CD4-positive, alpha-beta T cell (primary cell): Measurements from ENCODE around the gene PAX2. TPM values are rescaled to one million over a fixed set of nuclear protein-coding genes. Genes with fewer than 3 reads are reported as not detected.

Source experiments
- ATAC-seq: fragments of 200-7000 bp; cut with Tn5 transposase; one replicate; pipeline ENCODE4 v1.10.0; 2022; ENCODE audit warnings: mild to moderate bottlenecking; ENCODE audit not compliant: poor library complexity
- CTCF ChIA-PET: fragments of 350-600 bp; sonication (Branson Sonifier 250); formaldehyde crosslinking; loops from one replicate; lab custom pipeline; 2021; ENCODE audit warnings: antibody characterized with exemption, inconsistent platforms; lab: Charles Lee
- POLR2A ChIA-PET: fragments of 350-600 bp; sonication (Branson Sonifier 250); formaldehyde crosslinking; loops from one replicate; lab custom pipeline; 2021; ENCODE audit warnings: antibody characterized with exemption, inconsistent platforms; lab: Charles Lee
- DNase-seq, 14 experiments: peaks; one replicate each; pipeline ENCODE4 v3.0.0-alpha.2; 2013 to 2020; ENCODE audit warnings: mixed read lengths in 2 of 14
- H3K27ac ChIP-seq, 2 donors: one replicate each; pipeline versions ENCODE4 v1.5.1 to v1.7.0; 2013; ENCODE audit warnings: low read length in 2 of 2, low read depth in 1 of 2, mild to moderate bottlenecking in 1 of 2
- H3K27me3 ChIP-seq, 2 experiments: 1 replicate in 1 of 2; 2 replicates in 1 of 2; pipeline versions ENCODE4 v1.6.1 to v1.7.0; 2013; ENCODE audit warnings: low read length in 2 of 2, control low read depth in 1 of 2, mild to moderate bottlenecking in 1 of 2, moderate library complexity in 1 of 2; ENCODE audit not compliant: insufficient read depth in 2 of 2, control insufficient read depth in 1 of 2
- H3K36me3 ChIP-seq: one replicate; pipeline ENCODE4 v1.6.1; 2013; ENCODE audit warnings: low read length, control low read depth; ENCODE audit not compliant: insufficient read depth
- H3K4me1 ChIP-seq: one replicate; pipeline ENCODE4 v1.6.1; 2013; ENCODE audit warnings: low read length, control low read depth; ENCODE audit not compliant: insufficient read depth
- H3K4me3 ChIP-seq: one replicate; pipeline ENCODE4 v1.5.1; 2013; ENCODE audit warnings: mild to moderate bottlenecking, low read length, moderate library complexity
- H3K9me3 ChIP-seq, 2 experiments: 1 replicate in 1 of 2; 2 replicates in 1 of 2; pipeline versions ENCODE4 v1.6.1 to v1.7.0; 2013; ENCODE audit warnings: low read length in 2 of 2, mild to moderate bottlenecking in 2 of 2, control low read depth in 1 of 2, moderate library complexity in 1 of 2; ENCODE audit not compliant: control insufficient read depth in 1 of 2, insufficient read depth in 1 of 2
- H3K27ac Mint-ChIP-seq: one replicate; pipeline ENCODE4 v1.8.0; 2020; ENCODE audit warnings: mixed read lengths
- H3K27me3 Mint-ChIP-seq: one replicate; pipeline ENCODE4 v1.8.0; 2021; ENCODE audit warnings: mixed read lengths
- H3K36me3 Mint-ChIP-seq: one replicate; pipeline ENCODE4 v1.8.0; 2021; ENCODE audit warnings: low read depth, mixed read lengths
- H3K4me1 Mint-ChIP-seq: one replicate; pipeline ENCODE4 v1.8.0; 2021; ENCODE audit warnings: low read depth, mixed read lengths
- H3K4me3 Mint-ChIP-seq: one replicate; pipeline ENCODE4 v1.8.0; 2020; ENCODE audit warnings: mild to moderate bottlenecking, mixed read lengths
- H3K9me3 Mint-ChIP-seq: one replicate; pipeline ENCODE4 v1.8.0; 2020; ENCODE audit warnings: mixed read lengths
- intact Hi-C, 2 experiments: fragments of 100-400 bp; cut with DNase I in 1 of 2; cut with micrococcal nuclease in 1 of 2; formaldehyde crosslinking; loops; one replicate each; pipeline versions ENCODE4 v1.15.1 to v1.9.0; 2023 to 2025; cut with DNase I, micrococcal nuclease
- total RNA-seq, 174 experiments: library from RNA in 2 of 174; stranded (reverse) in 2 of 174; gene quantifications; one replicate each; pipeline ENCODE4 v1.2.3 and lab custom pipeline; 2021 to 2026
- TF ChIP-seq, protein P1 (sequence below): fragments of 200-600 bp; IDR thresholded peaks from one replicate; pipeline ENCODE4 v1.8.0; 2022; ENCODE audit warnings: antibody characterized with exemption, mild to moderate bottlenecking

Gene PAX2
- total RNA-seq, 2 experiments from 2014 or later, result not detected

DNA sequence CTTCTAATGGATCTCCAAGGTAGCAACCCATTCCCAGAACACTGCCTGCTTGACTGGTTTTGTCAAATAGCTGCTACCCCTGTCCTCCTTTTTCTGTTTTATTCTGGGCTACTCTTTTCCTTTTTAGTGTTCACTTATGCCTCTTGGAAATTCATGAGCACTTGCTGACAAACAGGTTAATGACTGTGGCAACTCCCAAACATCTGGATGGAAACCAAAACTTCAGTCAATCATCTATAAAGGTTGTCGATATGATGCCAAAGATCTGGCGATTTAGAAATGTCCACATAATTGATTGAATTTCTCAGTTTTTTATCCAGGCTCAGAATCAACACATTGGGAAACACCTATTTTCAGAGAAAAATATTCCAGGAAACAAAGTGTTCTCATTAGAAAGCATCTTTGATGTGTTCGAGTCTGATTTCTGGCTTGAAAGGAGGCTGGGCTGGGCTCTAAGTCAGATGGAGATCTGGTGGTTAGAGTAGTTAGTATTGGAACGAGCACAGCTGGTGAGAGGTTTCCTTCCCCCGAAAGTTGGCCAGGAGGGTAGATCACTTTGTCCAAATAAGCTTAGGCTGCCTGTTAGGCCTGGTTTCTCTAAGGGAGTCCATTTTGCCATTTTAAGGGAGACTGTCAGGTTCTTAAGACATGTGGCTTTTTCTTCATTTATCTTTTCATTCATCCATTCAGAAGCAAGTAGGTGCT, 17.8 kb downstream of the PAX2 start:
- Mint-ChIP-seq H3K4me3 (no peak overlapping the region), H3K36me3 (no peaks in the 10 kb centered on the region), H3K9me3 (no peaks in the 10 kb centered on the region), H3K27ac (no peak overlapping the region), H3K4me1 (no peaks in the 10 kb centered on the region), H3K27me3 (peaks cover 83% of the 10 kb centered on the region)
- H3K4me1 ChIP-seq, result no peaks in the 10 kb centered on the region
- intact Hi-C loops, result no loop called here
- peaks cover 14 to 51% of the 10 kb centered on the region in 2 experiments for H3K27me3 ChIP-seq
- H3K4me3 ChIP-seq, result no peak overlapping the region
- H3K36me3 ChIP-seq, result no peaks in the 10 kb centered on the region
- TF ChIP-seq, protein P1, sequence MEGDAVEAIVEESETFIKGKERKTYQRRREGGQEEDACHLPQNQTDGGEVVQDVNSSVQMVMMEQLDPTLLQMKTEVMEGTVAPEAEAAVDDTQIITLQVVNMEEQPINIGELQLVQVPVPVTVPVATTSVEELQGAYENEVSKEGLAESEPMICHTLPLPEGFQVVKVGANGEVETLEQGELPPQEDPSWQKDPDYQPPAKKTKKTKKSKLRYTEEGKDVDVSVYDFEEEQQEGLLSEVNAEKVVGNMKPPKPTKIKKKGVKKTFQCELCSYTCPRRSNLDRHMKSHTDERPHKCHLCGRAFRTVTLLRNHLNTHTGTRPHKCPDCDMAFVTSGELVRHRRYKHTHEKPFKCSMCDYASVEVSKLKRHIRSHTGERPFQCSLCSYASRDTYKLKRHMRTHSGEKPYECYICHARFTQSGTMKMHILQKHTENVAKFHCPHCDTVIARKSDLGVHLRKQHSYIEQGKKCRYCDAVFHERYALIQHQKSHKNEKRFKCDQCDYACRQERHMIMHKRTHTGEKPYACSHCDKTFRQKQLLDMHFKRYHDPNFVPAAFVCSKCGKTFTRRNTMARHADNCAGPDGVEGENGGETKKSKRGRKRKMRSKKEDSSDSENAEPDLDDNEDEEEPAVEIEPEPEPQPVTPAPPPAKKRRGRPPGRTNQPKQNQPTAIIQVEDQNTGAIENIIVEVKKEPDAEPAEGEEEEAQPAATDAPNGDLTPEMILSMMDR, result no peak
- ATAC-seq (no peak), DNase-seq (no peak)
- no peak overlapping the region for H3K27ac ChIP-seq
- POLR2A ChIA-PET, result no interaction called here
- peaks cover 0 to 6% of the 10 kb centered on the region in 2 experiments for H3K9me3 ChIP-seq
- CTCF ChIA-PET, result no interaction called here

DNA sequence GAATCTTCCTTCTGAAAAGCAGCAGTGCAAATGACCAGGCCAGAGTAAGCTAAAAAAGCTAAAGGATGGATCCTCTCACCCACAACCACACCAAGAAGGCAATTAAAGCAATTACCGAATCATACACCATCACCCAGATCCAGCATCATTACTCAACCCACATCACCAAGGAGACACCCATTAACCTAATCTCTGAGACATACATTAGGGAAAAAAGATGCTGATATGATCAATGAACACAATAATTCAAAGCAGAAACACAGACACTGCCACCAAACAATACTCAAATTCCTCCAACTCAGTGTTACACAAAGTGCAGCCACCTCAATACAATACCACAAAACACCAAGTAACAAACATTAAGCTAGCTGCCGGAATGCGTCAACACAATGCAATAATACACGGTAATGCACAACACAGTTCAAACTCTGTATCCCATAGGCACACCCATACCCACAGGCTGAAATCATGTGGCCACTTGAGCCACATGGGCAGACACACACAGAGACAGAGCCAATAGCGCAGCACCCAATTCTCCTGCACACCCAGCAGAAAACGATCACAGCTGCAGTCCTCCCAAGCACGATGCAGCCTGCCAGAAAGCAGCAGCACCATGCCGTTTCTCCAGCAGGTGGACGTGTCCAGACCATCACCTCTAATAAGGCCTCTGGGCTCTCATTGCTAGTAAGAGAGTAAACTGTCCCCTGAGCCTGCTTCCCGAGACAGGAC, 21.5 kb downstream of the PAX2 start:
- no peak for ATAC-seq
- H3K36me3 Mint-ChIP-seq, result no peaks in the 10 kb centered on the region
- H3K9me3 ChIP-seq, result no peaks in the 10 kb centered on the region
- H3K9me3 Mint-ChIP-seq, result no peaks in the 10 kb centered on the region
- H3K4me1 Mint-ChIP-seq, result no peaks in the 10 kb centered on the region
- H3K36me3 ChIP-seq, result no peaks in the 10 kb centered on the region
- DNase-seq, result no peak
- TF ChIP-seq, protein P1, result no peak
- H3K27ac Mint-ChIP-seq, result no peak overlapping the region
- no peak overlapping the region for H3K4me3 ChIP-seq
- ChIA-PET CTCF (no interaction called here), POLR2A (no interaction called here)
- H3K4me1 ChIP-seq, result no peaks in the 10 kb centered on the region
- H3K27me3 Mint-ChIP-seq, result peaks cover 54% of the 10 kb centered on the region
- intact Hi-C loops, result no loop called here
- H3K27ac ChIP-seq, result no peak overlapping the region
- no peak overlapping the region for H3K4me3 Mint-ChIP-seq
- peaks cover 4 to 24% of the 10 kb centered on the region in 2 experiments for H3K27me3 ChIP-seq

DNA sequence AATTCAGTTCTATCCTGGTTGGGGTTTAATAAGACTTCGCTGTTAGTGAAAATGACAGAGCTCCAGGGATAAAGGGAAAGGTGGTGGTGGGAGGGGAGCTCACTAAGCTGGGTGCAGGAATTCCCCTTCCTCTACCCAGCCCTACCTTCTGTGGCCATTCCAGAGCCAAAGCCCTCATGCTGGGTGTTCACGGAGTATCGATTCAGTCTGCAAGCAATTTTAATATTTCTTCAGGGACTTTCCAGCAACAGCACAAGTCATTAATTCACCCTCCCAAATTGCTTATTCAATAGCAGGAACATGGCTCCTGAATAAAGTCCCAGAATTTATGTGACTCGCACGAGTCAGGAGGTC, 22.0 kb downstream of the PAX2 start:
- DNase-seq (no peak), ATAC-seq (no peak)
- ChIA-PET POLR2A (no interaction called here), CTCF (no interaction called here)
- Histone ChIP-seq H3K27ac (no peak overlapping the region), H3K4me1 (no peaks in the 10 kb centered on the region), H3K9me3 (no peaks in the 10 kb centered on the region), H3K27me3 (peaks cover 4 to 24% of the 10 kb centered on the region in 2 experiments), H3K4me3 (no peak overlapping the region), H3K36me3 (no peaks in the 10 kb centered on the region)
- H3K27me3 Mint-ChIP-seq, result peaks cover 50% of the 10 kb centered on the region
- TF ChIP-seq, protein P1, result no peak
- H3K27ac Mint-ChIP-seq, result no peak overlapping the region
- H3K4me1 Mint-ChIP-seq, result no peaks in the 10 kb centered on the region
- no peak overlapping the region for H3K4me3 Mint-ChIP-seq
- H3K36me3 Mint-ChIP-seq, result no peaks in the 10 kb centered on the region
- H3K9me3 Mint-ChIP-seq, result no peaks in the 10 kb centered on the region
- intact Hi-C loops, result no loop called here
